Neural progenitor cell (in vitro differentiated cells): ENCODE results near the gene WDR1. TPM values are rescaled to one million over a fixed set of nuclear protein-coding genes. Genes with fewer than 3 reads are reported as not detected.
A peak's percentile ranks its signal among the peaks of the same experiment; 100 is the strongest.

Experiments used
- DNase-seq: peaks from one replicate; pipeline ENCODE4 v3.0.0-alpha.2; 2016; ENCODE audit warnings: low spot score
- H2AFZ ChIP-seq: fragments of 200-600 bp; sonication (generic); replicated peaks from 2 replicates; pipeline ENCODE4 v1.6.1; 2016; ENCODE audit warnings: antibody characterized with exemption
- H3F3A ChIP-seq: fragments of 200-600 bp; sonication (generic); 2 replicates; pipeline ENCODE4 v1.6.1; 2016; ENCODE audit warnings: antibody characterized with exemption, low read depth
- H3K27ac ChIP-seq: fragments of 200-600 bp; sonication (generic); 2 replicates; pipeline ENCODE4 v1.5.1; 2016; ENCODE audit warnings: mild to moderate bottlenecking
- H3K27me3 ChIP-seq: fragments of 200-600 bp; sonication (generic); 2 replicates; pipeline ENCODE4 v1.6.1; 2016; ENCODE audit warnings: mild to moderate bottlenecking, moderate library complexity
- H3K36me3 ChIP-seq: fragments of 200-600 bp; sonication (generic); 2 replicates; pipeline ENCODE4 v1.5.1; 2016
- H3K4me1 ChIP-seq: fragments of 200-600 bp; sonication (generic); 2 replicates; pipeline ENCODE4 v1.6.1; 2016; ENCODE audit warnings: mixed run types
- H3K4me2 ChIP-seq: fragments of 200-600 bp; sonication (generic); 2 replicates; pipeline ENCODE4 v1.6.1; 2016
- H3K4me3 ChIP-seq: fragments of 200-600 bp; sonication (generic); 2 replicates; pipeline ENCODE4 v1.5.1; 2016
- H3K79me2 ChIP-seq: fragments of 200-600 bp; sonication (generic); 2 replicates; pipeline ENCODE4 v1.6.1; 2016; ENCODE audit warnings: low read depth
- H3K9ac ChIP-seq: fragments of 200-600 bp; sonication (generic); 2 replicates; pipeline ENCODE4 v1.6.1; 2016
- H3K9me3 ChIP-seq: fragments of 200-600 bp; sonication (generic); 2 replicates; pipeline ENCODE4 v1.5.1; 2016; ENCODE audit warnings: low read depth
- H4K20me1 ChIP-seq: fragments of 200-600 bp; sonication (generic); 2 replicates; pipeline ENCODE4 v1.6.1; 2016; ENCODE audit warnings: low read depth
- H3K27ac Mint-ChIP-seq: 3 replicates; pipeline ENCODE4 v1.8.0; 2021; ENCODE audit warnings: mixed read lengths
- H3K27me3 Mint-ChIP-seq: 2 replicates; pipeline ENCODE4 v1.8.0; 2022; ENCODE audit warnings: low read depth, mild to moderate bottlenecking, inconsistent platforms, moderate library complexity, mixed read lengths; ENCODE audit not compliant: insufficient read depth
- H3K36me3 Mint-ChIP-seq: 3 replicates; pipeline ENCODE4 v1.8.0; 2021; ENCODE audit warnings: mixed read lengths
- H3K4me1 Mint-ChIP-seq: 3 replicates; pipeline ENCODE4 v1.8.0; 2021; ENCODE audit warnings: mixed read lengths
- H3K4me3 Mint-ChIP-seq: 3 replicates; pipeline ENCODE4 v1.8.0; 2021; ENCODE audit warnings: mild to moderate bottlenecking, moderate library complexity, mixed read lengths
- H3K9me3 Mint-ChIP-seq: 3 replicates; pipeline ENCODE4 v1.8.0; 2020; ENCODE audit warnings: mixed read lengths
- EZH2 ChIP-seq: fragments of 200-600 bp; sonication (generic); IDR thresholded peaks from 2 replicates; pipeline ENCODE4 v1.6.1; 2017; ENCODE audit warnings: antibody characterized with exemption, mild to moderate bottlenecking, moderate library complexity
- EZH2phosphoT487 ChIP-seq: fragments of 200-600 bp; sonication (generic); IDR thresholded peaks from 2 replicates; pipeline ENCODE4 v1.6.1; 2017; ENCODE audit warnings: antibody characterized with exemption
- total RNA-seq: library from RNA; depleted of rRNA; stranded (reverse); fragments of >200 nt; gene quantifications from 2 replicates; pipeline ENCODE4 v1.2.3, GENCODE V29; 2015; ENCODE audit warnings: low replicate concordance
- TF ChIP-seq, protein P1 (sequence below): fragments of 200-600 bp; sonication (generic); IDR thresholded peaks from 2 replicates; pipeline ENCODE4 v1.5.1; 2017; ENCODE audit warnings: antibody characterized with exemption, mild to moderate bottlenecking

The WDR1 gene
- total RNA-seq, 1 donor from 2014 or later: 83.1 TPM

DNA sequence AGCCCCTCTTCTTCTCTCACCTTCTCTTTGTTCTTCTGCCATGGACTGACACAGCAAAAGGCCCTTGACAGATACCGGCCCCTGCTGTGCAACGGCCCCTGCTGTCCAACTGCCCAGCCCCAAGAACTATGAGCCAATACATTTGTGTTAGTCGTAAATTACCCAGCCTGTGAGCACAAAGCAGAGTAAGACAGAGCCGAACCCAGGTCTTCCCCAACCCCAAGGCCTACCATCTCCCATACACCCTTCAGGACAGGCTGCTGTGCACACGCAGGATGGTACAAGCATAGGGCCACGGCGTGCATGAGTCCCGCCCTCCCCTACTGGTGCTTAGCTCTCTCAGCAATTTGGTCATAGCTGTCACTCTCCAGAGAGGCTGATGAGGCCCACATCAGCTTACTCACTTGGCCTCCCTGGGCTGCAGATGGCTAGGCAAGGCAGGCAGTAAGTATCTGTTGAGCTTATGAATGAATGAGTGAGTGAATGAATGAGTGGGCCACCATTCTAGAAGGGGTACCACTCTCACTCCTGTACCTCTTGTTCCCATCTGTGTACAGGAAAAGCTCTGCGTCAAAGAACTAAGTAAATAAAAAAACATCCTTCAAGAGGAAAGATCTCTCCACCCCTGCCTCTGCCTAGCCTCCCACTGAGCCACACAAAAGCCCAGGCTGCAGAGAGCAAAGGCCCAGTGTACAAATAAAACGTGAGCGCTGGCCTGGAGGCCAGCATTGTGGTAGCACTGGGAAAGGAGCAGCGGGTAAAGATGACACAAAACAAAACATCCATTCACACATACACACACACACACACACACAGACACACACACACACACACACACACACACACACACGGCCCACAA, 13.9 kb downstream of the WDR1 start:
- Mint-ChIP-seq H3K36me3 (peaks cover 20% of the 10 kb centered on the region), H3K9me3 (no peaks in the 10 kb centered on the region), H3K27ac (peak overlapping the region; percentile 96), H3K4me1 (peaks cover 69% of the 10 kb centered on the region), H3K4me3 (peak overlapping the region; percentile 78), H3K27me3 (peaks cover 4% of the 10 kb centered on the region)
- H3K4me1 ChIP-seq: peaks cover 51% of the 10 kb centered on the region
- TF ChIP-seq EZH2phosphoT487: no peak
- TF ChIP-seq, protein P1, sequence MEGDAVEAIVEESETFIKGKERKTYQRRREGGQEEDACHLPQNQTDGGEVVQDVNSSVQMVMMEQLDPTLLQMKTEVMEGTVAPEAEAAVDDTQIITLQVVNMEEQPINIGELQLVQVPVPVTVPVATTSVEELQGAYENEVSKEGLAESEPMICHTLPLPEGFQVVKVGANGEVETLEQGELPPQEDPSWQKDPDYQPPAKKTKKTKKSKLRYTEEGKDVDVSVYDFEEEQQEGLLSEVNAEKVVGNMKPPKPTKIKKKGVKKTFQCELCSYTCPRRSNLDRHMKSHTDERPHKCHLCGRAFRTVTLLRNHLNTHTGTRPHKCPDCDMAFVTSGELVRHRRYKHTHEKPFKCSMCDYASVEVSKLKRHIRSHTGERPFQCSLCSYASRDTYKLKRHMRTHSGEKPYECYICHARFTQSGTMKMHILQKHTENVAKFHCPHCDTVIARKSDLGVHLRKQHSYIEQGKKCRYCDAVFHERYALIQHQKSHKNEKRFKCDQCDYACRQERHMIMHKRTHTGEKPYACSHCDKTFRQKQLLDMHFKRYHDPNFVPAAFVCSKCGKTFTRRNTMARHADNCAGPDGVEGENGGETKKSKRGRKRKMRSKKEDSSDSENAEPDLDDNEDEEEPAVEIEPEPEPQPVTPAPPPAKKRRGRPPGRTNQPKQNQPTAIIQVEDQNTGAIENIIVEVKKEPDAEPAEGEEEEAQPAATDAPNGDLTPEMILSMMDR: no peak
- no peak for TF ChIP-seq EZH2
- H3K9ac ChIP-seq: no peak overlapping the region
- peak; percentile 70 for DNase-seq
- peaks cover 46% of the 10 kb centered on the region for H3F3A ChIP-seq
- peaks cover 99% of the 10 kb centered on the region for H3K79me2 ChIP-seq
- peak overlapping the region; percentile 70 for H3K4me2 ChIP-seq
- H3K27ac ChIP-seq: peak overlapping the region; percentile 77
- H3K27me3 ChIP-seq: no peaks in the 10 kb centered on the region
- peaks cover 98% of the 10 kb centered on the region for H4K20me1 ChIP-seq
- no peaks in the 10 kb centered on the region for H3K36me3 ChIP-seq
- H3K4me3 ChIP-seq: no peak overlapping the region
- H2AFZ ChIP-seq: no peak overlapping the region
- no peaks in the 10 kb centered on the region for H3K9me3 ChIP-seq

DNA sequence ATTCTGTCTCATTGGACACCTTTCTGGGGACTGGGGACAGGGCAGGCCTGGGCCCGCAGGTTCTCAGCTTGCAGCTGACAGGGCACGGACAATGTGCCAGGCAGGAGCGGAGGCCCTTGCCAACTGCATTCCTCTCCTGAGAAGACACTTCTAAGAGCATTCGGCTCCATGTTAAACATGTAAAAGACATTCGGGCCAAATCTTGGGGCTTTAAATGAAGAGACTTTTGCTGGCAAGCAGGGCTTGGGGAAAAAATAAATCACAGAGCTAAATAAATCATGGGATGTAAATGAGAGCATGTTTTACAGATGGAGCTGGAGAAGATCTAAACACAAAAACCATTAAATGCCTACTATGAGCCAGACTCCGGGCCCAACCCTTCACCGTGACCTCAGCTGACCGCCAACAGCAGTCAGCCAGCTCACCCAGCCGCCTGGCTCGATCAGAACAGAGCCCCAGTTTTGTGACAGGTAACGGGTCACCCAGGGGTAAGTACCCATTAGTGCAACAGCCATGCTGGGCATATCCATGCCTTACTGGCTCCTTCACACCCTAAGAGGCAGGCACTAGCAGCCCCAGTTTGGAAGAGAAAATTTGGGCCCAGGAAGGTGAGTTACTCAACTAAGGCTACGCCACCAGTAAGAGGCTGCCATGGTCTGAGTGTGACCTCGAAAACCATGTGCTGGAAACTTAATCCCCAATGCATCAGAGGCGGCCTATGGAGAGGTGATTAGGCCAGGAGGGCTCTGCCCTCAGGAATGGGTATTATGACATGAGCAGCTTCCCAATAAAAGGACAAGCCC, 14.7 kb downstream of the WDR1 start:
- Histone ChIP-seq H3K9me3 (no peaks in the 10 kb centered on the region), H4K20me1 (peaks cover 98% of the 10 kb centered on the region), H3K4me3 (no peak overlapping the region), H2AFZ (no peak overlapping the region), H3K27ac (peak overlapping the region; percentile 77), H3K36me3 (no peaks in the 10 kb centered on the region), H3F3A (peaks cover 46% of the 10 kb centered on the region), H3K4me1 (peaks cover 51% of the 10 kb centered on the region), H3K27me3 (no peaks in the 10 kb centered on the region), H3K4me2 (peak overlapping the region; percentile 70), H3K79me2 (peaks cover 99% of the 10 kb centered on the region), H3K9ac (no peak overlapping the region)
- Mint-ChIP-seq H3K9me3 (no peaks in the 10 kb centered on the region), H3K4me3 (no peak overlapping the region), H3K4me1 (peaks cover 65% of the 10 kb centered on the region), H3K27me3 (peaks cover 4% of the 10 kb centered on the region), H3K27ac (peak overlapping the region; percentile 79), H3K36me3 (peaks cover 20% of the 10 kb centered on the region)
- no peak for DNase-seq
- no peak for TF ChIP-seq EZH2phosphoT487
- TF ChIP-seq, protein P1: no peak
- no peak for TF ChIP-seq EZH2

DNA sequence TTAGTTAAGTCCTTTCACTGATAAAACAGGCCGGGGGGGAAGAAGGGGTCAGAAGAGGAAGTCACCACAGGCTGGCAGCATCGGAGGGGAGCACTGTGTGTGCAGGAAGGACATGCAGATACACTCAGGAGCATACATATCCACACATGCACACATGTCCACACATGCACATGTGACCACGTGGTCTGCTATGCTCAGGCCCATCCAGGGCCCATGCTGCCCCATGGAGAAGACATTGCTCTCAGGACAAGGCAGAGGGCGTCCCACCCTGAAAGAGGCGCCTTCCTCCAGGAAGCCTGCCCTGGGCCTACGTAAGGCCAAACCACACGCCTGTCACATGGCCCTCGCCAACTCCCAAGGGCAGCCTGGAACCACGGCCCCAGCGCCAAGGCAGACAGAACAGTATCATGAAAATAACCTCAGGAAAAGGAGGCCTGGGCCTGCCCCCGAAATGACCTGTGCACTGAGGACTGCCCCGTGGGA, 15.8 kb downstream of the WDR1 start:
- Histone ChIP-seq H3K4me3 (no peak overlapping the region), H3K27me3 (no peaks in the 10 kb centered on the region), H3K27ac (no peak overlapping the region), H2AFZ (no peak overlapping the region), H3K4me2 (no peak overlapping the region), H3K4me1 (peaks cover 50% of the 10 kb centered on the region), H4K20me1 (peaks cover 89% of the 10 kb centered on the region), H3K36me3 (no peaks in the 10 kb centered on the region), H3K9me3 (no peaks in the 10 kb centered on the region), H3K9ac (no peak overlapping the region), H3F3A (peaks cover 46% of the 10 kb centered on the region), H3K79me2 (peaks cover 88% of the 10 kb centered on the region)
- H3K27me3 Mint-ChIP-seq: peaks cover 4% of the 10 kb centered on the region
- peaks cover 23% of the 10 kb centered on the region for H3K36me3 Mint-ChIP-seq
- no peaks in the 10 kb centered on the region for H3K9me3 Mint-ChIP-seq
- H3K4me1 Mint-ChIP-seq: peaks cover 61% of the 10 kb centered on the region
- no peak overlapping the region for H3K4me3 Mint-ChIP-seq
- DNase-seq: no peak
- H3K27ac Mint-ChIP-seq: peak overlapping the region; percentile 29
- TF ChIP-seq, protein P1: no peak
